GM23338 (cell line): ENCODE data around the gene RIPOR3.
"Not testable (repeated sequence)": the region's sequence is repeated elsewhere in the genome, so short reads cannot be mapped to it uniquely, and the experiment has no call there.

Experiments
- CREB1 ChIP-seq: fragments of 250-450 bp; sonication (Bioruptor Pico); IDR thresholded peaks from 2 replicates; pipeline ENCODE4 v1.5.0; 2020; ENCODE audit warnings: low read depth, mild to moderate bottlenecking, moderate library complexity
- EZH2 ChIP-seq: fragments of 200-600 bp; sonication (generic); IDR thresholded peaks from one replicate; pipeline ENCODE4 v1.8.0; 2017; ENCODE audit warnings: antibody characterized with exemption, mild to moderate bottlenecking, low read depth; ENCODE audit not compliant: unreplicated experiment
- EZH2phosphoT487 ChIP-seq: fragments of 200-600 bp; sonication (generic); IDR thresholded peaks from one replicate; pipeline ENCODE4 v1.8.1; 2018; ENCODE audit warnings: antibody characterized with exemption; ENCODE audit not compliant: unreplicated experiment
- POLR2AphosphoS5 ChIP-seq: IDR thresholded peaks from 2 replicates; pipeline ENCODE4 v1.6.1; 2016; ENCODE audit warnings: antibody characterized with exemption, low read depth
- TF ChIP-seq, protein P1 (sequence below), 2 experiments: fragments of 200-600 bp in 1 of 2; sonication (generic) in 1 of 2; conservative IDR thresholded peaks; 2 replicates each; pipeline versions ENCODE4 v1.5.1 to v1.6.1; 2016 to 2017; ENCODE audit warnings: antibody characterized with exemption in 2 of 2, low read depth in 2 of 2, mild to moderate bottlenecking in 2 of 2, moderate library complexity in 1 of 2
- TF ChIP-seq, protein P2 (sequence below): IDR thresholded peaks from one replicate; pipeline ENCODE4 v1.6.1; 2018; ENCODE audit warnings: antibody characterized with exemption; ENCODE audit not compliant: unreplicated experiment

DNA sequence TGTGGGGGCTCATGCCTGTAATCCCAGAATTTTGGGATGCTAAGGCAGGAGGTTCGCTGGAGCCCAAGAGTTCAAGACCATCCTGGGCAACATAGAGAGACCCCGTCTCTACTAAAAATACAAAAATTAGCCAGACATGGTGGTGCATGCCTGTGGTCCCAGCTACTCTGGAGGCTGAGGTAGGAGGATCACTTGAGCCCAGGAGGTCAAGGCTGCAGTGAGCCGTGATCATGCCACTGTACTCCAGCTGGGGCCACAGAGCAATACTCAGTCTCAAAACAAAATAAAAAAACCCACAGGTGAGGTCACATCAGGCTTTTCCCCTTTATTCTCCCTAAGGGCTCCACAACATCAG lies 15.0 kb downstream of the RIPOR3 start:
- TF ChIP-seq, protein P1, sequence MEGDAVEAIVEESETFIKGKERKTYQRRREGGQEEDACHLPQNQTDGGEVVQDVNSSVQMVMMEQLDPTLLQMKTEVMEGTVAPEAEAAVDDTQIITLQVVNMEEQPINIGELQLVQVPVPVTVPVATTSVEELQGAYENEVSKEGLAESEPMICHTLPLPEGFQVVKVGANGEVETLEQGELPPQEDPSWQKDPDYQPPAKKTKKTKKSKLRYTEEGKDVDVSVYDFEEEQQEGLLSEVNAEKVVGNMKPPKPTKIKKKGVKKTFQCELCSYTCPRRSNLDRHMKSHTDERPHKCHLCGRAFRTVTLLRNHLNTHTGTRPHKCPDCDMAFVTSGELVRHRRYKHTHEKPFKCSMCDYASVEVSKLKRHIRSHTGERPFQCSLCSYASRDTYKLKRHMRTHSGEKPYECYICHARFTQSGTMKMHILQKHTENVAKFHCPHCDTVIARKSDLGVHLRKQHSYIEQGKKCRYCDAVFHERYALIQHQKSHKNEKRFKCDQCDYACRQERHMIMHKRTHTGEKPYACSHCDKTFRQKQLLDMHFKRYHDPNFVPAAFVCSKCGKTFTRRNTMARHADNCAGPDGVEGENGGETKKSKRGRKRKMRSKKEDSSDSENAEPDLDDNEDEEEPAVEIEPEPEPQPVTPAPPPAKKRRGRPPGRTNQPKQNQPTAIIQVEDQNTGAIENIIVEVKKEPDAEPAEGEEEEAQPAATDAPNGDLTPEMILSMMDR (conservative IDR thresholded peaks at IDR 0.05; ENCODE audit: low read depth in 2 of 2), result not testable (repeated sequence)
- TF ChIP-seq EZH2, CREB1, EZH2phosphoT487, POLR2AphosphoS5: not testable (repeated sequence)
- TF ChIP-seq, protein P2, sequence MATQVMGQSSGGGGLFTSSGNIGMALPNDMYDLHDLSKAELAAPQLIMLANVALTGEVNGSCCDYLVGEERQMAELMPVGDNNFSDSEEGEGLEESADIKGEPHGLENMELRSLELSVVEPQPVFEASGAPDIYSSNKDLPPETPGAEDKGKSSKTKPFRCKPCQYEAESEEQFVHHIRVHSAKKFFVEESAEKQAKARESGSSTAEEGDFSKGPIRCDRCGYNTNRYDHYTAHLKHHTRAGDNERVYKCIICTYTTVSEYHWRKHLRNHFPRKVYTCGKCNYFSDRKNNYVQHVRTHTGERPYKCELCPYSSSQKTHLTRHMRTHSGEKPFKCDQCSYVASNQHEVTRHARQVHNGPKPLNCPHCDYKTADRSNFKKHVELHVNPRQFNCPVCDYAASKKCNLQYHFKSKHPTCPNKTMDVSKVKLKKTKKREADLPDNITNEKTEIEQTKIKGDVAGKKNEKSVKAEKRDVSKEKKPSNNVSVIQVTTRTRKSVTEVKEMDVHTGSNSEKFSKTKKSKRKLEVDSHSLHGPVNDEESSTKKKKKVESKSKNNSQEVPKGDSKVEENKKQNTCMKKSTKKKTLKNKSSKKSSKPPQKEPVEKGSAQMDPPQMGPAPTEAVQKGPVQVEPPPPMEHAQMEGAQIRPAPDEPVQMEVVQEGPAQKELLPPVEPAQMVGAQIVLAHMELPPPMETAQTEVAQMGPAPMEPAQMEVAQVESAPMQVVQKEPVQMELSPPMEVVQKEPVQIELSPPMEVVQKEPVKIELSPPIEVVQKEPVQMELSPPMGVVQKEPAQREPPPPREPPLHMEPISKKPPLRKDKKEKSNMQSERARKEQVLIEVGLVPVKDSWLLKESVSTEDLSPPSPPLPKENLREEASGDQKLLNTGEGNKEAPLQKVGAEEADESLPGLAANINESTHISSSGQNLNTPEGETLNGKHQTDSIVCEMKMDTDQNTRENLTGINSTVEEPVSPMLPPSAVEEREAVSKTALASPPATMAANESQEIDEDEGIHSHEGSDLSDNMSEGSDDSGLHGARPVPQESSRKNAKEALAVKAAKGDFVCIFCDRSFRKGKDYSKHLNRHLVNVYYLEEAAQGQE, result not testable (repeated sequence)
